GM21737 (cell line): Measurements from ENCODE around the gene TMEM178A.

Source experiments
- ATAC-seq: cut with Tn5 transposase; IDR thresholded peaks from one replicate; pipeline ENCODE4 v1.9.1; 2021; ENCODE audit warnings: mild to moderate bottlenecking, moderate library complexity; ENCODE audit not compliant: unreplicated experiment

Gene TMEM178A

GRCh38 chr2:39673018-39673417 lies 7.3 kb downstream of the TMEM178A start:
- ATAC-seq = no peak

DNA sequence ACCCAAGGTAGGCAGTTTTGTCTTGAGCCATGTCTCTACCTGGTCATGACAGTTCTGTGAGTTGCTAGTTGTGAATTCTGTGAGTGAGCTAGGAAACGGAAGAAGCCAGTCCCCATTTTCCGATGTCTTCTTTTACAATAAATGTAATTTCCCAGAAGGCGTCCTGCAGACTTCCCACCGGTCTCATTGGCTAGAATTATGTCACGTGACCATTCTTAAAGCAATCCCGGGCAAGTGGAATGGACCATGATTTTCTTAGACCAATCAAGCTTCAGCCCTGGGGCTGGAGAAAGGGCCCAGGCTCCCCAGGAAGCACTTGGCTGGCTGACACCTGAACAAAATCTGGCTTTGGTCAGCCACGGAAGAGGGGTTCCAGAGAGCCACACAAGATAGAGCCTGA lies 10.6 kb downstream of the TMEM178A start:
- no peak for ATAC-seq

- no peak for ATAC-seq
Observed at GRCh38 chr2:39678170-39678569, 12.5 kb downstream of the TMEM178A start.

GRCh38 chr2:39679805-39680204 lies 14.1 kb downstream of the TMEM178A start:
- no peak for ATAC-seq

DNA sequence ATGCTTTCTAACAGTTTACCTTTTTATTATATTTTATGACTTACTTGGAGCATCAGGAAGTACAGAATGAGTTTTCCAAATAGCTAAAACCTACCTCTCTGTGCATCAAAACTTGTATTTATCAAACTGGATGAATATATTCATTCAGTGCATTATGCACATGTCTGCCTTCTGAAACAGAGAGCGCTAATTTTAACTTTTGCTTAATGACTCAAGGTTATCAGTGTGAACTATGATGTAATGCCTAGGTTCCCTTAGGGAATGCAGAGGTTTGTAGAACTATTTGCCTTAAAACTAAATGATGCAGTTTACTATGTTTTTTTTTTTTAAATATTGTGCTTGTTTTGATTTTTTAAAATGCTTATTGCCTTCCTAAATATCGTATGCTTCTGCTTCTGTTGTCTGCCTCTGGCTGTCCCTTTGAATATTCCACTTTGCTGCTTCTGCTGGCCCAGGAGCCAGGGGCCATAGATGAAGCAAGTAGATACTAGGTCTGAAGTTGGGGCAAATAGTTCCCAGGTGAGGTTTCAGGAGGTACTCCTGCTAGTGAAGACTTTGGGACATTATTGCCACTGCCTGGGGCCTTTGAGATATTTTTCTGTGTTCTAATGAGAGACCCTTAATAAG lies 16.5 kb downstream of the TMEM178A start:
- no peak for ATAC-seq

- no peak for ATAC-seq
Observed at GRCh38 chr2:39683022-39683699, 17.4 kb downstream of the TMEM178A start.

DNA sequence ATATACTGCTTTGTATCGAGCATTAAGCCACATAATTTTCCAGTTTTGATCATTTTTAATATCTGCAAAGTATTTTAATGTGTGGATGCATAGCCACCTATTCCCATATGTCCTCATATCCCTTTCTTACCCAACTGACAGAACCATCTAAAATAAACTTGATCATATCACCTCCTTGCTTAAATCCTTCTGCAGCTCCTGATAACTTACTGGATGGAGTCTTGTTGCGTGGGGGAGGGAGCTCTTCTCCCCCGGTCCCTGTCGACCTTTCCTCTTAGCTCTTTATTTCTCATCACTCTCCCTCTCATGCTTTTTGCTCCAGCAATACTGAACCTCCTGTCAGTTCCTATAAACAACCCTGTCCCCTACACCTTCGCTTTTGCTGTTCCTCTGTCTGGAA lies 18.7 kb downstream of the TMEM178A start:
- no peak for ATAC-seq

- no peak for ATAC-seq
Observed at GRCh38 chr2:39685126-39685525, 19.4 kb downstream of the TMEM178A start.

- ATAC-seq = no peak
Observed at GRCh38 chr2:39686456-39686855, 20.7 kb downstream of the TMEM178A start.

- ATAC-seq = no peak
Observed at GRCh38 chr2:39688181-39688580, 22.5 kb downstream of the TMEM178A start.

DNA sequence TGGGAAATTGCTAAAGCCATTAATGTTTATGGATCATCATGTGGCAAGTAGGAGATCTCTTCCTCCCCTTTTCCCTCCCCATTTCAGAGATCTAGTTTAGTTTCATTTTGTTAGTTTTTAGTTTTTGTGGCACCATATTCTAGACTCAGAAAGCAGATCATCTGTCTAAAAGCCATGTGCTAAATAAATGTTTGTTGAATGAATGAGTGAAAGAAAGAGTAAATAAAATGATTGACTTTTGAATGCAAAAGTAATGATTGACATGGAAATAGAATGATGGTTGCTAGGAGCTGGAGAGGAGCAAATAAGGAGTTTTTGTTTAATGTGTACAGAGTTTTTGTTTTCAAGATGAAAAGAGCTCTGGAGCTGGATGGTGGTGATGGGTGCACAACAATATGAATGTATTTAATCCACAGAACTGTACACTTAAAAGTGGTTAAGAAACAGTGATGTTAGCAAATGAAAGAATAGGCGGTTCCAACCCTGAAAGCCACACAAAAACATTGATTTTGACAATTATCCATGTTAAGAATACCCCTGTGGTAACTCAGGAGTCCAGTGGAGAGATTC lies 23.6 kb downstream of the TMEM178A start:
- ATAC-seq = no peak

- no peak for ATAC-seq
Observed at GRCh38 chr2:39689876-39690275, 24.2 kb downstream of the TMEM178A start.

GRCh38 chr2:39693245-39693644 lies 27.5 kb downstream of the TMEM178A start:
- no peak for ATAC-seq

GRCh38 chr2:39696101-39696553 lies 30.4 kb downstream of the TMEM178A start:
- no peak for ATAC-seq

- no peak for ATAC-seq
Observed at GRCh38 chr2:39696838-39697237, 31.1 kb downstream of the TMEM178A start.

GRCh38 chr2:39697454-39697853 lies 31.7 kb downstream of the TMEM178A start:
- ATAC-seq = no peak

DNA sequence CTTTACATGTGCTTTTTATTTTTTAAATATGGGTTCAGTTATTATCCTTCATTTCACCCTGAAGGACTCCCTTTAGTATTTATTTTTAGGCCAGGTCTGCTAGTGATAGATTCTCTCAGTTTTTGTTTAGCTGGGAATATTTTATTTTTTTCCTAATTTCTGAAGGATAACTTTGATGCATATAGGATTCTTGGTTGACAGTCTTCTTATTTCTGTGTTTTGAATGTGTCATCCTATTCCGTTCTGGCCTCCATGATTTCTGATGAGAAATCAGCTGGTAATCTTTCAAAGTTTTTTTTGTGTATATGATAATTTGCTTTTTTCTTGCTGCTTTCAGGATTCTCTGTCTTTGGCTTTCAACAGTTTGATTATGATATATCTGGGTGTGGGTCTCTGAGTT lies 35.4 kb downstream of the TMEM178A start:
- no peak for ATAC-seq

DNA sequence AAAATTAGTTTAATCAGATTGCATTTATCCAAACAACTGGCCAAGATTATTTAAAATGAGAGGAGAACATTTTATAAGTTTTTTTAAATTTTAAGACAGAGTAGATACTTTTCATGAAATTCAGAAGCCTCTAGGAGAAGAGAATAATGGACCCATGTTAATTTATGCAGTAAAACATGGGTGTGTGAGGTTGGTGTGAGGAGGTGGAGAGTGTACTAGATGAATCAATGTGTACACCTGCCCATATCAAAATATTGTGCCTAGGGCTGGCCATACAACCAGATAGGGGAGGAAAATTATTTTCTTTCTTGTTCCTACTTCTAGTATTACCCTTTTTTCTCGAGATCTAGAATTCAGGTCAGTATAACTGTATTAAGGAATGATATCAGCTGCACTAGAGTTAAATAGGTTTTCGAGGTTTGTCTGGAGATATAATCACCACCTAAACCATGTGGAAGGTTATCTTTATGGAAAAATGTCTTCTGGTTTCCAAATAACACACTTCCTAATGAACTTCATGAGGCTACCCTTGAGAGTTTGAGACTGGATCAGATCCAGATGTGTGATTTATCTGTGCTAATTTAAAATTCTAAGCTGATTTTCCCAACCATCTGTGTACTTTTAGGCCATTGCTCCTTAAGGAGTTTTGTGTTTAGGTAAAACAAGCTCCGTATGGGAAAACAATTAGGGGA lies 37.6 kb downstream of the TMEM178A start:
- ATAC-seq = no peak

DNA sequence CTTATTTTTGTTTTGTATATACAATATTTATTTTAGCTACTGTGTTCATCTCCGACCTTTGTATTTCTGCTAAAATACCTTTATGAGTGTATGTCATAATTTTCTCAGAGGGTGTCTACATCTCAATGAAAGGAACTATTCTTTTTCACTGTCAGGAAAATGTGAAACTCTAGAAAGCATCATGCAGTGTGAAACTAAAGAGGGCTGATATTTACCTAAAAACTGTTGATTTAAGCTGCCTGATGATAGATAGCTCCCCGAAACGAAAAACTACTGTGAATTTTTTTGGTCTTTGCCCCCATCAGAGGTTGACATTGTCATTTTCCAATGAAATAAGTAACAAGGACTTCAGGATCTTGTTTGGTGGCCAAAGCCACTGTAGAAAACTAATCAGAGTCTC lies 38.8 kb downstream of the TMEM178A start:
- ATAC-seq = no peak

DNA sequence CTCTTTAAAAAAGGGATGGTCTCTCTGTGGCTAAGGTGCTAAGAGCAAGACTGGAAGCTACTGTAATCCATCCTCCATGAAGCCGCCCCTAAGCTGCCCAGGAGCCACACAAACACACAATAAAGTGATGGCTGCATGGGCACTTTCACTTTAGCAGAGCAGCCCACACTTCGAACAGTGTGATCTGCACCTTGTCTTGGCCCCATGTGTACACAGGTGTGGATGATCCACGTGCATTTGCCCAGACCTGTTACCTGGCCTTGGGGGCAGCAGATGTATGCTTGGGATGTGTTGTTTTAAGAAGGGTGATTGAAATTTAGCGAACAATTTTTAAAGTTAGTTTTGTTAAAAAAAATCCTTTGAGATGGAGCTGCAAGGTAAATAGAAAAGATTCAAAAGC lies 39.9 kb downstream of the TMEM178A start:
- ATAC-seq = no peak

GRCh38 chr2:39706312-39706711 lies 40.6 kb downstream of the TMEM178A start:
- no peak for ATAC-seq

DNA sequence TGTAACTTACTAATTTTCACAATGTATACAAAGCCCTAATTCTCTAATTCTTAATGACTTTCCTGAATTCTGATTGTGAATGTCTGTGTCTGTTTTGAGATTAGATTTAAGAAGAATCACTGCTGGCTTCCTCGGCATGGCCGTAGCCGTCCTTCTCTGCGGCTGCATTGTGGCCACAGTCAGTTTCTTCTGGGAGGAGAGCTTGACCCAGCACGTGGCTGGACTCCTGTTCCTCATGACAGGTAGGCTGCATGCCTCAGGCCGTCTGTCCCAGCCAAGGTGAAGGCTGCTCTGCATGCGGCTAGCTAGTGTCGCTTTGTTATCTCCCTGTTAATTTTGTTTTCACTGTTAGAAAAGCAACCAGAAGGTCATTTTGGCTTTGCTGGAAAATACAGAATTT lies 41.2 kb downstream of the TMEM178A start:
- ATAC-seq = no peak
